T-helper 9 cell (primary cell): ENCODE measurements around the gene WIZ.
A peak's percentile ranks its signal among the peaks of the same experiment; 100 is the strongest.

Experiments used
- DNase-seq: peaks from one replicate; pipeline ENCODE4 v3.0.0-alpha.2; 2020

The WIZ gene

DNA sequence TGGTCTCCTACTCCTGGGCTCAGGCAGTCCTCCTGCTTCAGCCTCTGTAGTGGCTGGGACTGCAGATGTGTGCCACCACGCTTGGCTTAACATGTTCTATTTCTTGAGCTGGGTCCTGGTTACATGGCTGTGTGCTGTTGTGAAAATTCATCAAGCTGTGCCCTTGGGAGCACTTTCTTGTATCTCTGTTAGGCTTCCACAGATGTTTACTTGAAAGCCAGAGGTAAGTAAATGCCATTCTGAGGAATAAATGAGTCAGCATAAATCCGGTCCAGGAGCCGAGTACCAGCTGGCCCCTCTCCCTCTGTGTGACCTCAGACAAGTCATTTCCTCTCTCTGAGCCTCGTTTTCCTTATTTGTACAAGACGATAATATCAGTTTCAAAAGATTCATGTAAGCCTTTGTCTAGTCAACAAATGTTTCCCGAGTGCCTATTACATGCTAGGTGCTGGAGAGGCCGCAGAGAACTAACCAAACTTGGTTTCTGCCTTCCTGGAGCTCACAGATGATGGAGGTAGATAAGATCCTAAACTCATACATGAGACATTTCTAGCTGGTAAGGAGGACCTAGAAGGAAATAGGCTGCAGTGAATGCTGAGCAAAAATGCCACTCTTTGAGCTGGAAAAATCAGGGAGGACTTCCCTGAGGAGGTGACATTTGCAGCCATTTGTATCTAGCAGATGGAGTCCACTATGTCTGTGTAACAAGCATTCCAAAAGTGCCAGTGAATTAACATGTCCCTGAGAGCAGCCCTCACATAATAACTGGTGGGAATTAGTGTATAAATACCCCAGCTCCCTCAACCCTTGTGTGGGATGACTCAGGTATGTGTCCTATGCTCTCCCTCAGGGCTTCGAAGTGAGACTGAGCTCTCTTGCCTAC lies 17.3 kb upstream of the WIZ start:
- DNase-seq = peak; percentile 16

- DNase-seq = peak; percentile 60
These were observed 14.9 kb upstream of the WIZ start, which contains the start of gene RASAL3 for GRCh38 chr19:15464394-15465385. Gene RASAL3 (minus strand): TSS chr19:15464544. CDS start chr19:15464358, 186 bp downstream.

DNA sequence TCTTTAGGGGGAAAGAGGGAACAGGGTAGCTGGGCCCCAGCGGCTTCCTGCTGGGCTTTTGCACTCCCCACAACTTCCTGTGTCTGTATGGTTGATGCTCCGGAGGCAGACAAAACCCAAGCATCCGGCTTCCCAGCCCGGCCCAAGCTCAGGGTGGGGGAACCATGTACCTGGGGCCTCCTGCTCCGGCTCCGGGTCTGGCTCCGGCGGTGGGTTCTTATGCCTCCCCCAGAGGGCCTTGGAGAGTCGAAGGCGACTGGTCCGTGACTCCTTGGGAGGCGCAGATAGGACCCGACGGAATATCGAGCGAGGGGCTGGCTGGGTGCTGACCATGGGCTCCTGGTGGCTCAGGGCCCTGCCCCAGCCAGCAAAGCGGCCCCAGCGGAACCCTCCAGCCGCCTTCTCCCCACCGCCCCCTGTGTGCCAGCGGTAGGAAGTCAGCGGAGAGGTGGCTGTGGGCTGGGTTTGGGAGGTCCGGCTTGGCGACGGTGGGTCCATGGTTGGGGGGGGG lies 14.2 kb upstream of the WIZ start:
- peak; percentile 69 for DNase-seq

DNA sequence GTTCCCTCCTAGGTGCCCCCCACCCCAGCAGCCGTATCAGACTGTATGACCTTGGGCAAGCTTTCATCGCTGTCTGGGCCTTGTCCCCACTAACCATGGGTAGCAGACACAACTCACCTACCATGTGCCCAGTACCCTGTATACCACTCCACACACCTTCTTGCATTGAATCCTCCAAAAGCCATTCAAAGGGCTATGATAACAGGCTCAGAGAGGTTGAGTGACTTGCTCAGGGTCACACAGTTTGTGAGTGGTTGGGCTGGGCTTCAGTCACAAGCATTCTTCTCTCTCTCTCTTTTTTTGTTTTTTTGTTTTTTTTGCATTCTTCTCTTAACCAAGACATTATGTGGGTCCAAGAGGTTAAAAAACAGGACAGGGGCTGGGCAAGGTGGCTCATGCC lies 11.9 kb upstream of the WIZ start:
- no peak for DNase-seq

DNA sequence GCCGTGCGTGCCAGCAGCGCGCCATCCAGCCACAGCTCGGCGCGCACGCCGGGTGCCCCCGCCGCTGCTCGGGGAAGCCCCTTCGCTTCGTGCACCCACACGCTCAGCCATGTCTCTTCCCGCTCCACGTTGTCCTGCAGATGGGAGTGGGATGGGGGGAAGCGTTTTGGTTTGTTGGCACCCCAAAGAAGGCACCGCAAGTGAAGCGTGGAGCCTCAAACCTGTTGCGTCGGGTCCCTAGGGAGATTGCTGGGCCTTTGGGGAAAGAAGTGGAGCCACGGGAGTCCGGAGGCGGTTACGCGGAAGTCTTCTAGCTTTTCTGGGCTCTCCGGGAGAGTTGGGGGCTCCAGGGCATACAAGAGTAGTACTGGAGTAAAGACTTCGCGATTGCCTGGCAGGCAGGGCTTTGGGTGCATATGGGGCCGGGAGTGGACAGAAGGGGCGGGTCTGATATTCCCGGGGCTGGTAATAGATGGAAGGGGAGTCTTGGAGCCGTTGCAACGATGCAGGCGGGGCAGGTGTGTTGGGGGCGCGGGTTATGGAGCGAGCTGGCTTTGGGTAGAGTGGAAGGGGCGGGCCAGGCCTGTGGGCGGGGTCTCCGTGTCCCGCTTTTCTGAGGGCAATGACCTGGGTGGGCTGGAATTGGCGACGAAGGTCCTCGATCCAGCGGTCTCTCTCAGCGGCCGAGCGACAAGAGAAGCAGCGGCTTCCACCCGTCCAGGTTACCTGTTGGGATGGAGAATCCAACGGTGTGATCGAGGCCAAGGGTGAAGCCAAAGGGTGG lies 8.1 kb upstream of the WIZ start:
- no peak for DNase-seq

GRCh38 chr19:15456871-15457700 lies 7.3 kb upstream of the WIZ start:
- no peak for DNase-seq

- no peak for DNase-seq
These were observed 6.7 kb upstream of the WIZ start for GRCh38 chr19:15456441-15456840.

DNA sequence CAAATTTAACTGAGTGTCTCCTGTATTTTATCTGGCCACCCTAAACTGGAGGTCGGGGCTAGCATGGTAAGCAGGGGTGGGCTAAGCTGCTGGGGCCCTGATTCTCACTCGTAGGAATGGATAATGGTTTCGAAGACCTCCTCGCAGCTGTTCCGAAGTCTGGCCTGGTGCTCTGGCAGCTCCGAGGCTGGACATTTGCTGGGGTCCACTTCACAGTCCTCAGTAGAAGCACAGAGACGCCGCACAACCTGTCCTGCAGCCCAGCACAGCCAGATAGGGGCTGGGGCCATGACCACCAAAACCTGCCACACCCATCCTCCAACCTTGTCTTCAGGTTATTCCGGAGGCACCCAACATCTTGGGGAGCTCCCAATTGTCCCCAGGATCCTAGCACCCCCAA lies 6.2 kb upstream of the WIZ start:
- no peak for DNase-seq

- no peak for DNase-seq
These were observed 4.4 kb upstream of the WIZ start for GRCh38 chr19:15453906-15454860.

DNA sequence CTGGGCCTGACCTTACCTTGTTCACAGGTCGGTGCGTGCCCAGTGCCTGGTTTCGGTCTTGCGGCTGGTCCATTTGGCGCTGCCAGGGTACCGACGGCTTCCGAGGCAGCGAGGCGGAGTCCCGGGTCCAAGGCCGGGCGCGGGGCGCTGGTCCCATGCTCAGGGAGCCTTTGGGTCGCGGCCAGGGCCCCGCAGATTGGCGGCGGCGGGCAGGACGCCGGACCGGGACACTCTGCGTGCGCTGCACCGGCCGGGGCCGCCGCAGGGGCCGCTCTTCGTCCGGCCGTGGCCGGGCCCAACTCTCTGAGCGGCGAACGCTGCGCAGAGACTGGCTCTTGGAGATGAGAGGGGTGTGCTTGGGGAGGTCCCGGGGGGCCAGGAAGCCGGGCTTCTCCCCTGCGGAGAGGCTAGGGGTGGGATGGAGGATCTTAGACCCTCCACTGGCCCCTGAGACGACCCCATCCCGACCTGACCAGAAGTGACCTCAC lies 3.4 kb upstream of the WIZ start:
- no peak for DNase-seq

DNA sequence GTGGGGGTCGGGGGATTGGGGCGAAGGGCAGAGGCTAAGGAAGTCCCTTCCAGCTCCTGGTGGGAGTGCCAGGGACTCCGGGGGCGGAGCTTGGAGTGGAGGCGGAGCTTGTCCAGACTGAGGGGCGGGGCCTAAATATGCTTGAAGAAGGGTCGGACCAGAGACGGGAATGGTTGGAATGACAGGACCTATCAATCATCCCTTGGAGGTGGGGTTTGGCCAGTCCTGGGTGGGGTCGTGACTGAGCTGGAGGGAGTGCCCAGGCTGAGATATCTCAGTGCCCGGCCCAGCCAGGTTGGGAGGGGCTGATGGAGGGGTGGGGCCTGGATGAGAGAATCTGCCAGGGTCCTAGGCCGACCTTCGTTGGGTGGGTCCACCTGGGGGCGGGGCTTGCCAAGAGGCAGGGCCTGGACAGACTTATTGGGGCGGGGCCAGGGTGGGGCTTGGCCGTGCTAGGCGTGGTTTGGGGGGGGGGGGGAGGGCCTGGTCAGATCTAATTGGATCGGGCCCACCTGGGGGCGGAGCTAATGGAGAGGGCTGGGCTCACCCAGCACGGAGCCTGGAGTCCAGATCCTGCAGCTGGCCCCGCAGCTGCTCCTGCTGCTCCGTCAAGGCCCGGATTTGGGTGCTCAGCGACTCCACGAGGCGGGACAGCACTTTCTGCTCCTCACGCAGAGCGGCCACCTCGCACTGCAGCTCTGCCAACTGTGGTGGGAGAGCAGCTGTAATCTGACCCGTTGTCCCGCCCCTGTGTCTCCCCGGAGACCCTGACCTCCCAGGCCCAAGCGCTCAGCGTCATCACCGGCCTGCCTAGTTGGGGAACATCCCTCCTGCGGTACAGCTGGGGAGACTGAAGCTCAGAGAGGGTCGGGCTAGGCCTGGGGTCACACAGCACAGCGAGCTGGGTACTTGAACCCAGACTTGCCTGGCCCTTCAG lies 2.6 kb upstream of the WIZ start:
- DNase-seq = peak; percentile 21

DNA sequence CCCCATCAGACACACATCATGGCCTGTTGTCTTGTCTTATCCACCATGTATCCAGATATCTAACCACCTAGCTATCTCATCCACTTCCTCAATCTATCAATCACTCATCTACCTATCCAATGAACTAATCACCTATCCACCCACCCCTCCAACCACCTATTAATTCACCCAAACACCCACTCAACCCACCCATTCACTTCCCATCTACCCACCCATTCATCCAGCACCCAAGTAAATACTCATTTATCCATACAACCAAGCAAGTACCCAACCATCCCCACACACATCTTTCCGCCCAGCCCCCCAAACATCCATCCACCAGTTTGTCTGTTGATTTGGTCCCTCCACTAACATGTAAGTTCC lies 753 bp upstream of the WIZ start:
- no peak for DNase-seq

GRCh38 chr19:15448778-15449619 lies 757 bp downstream of the WIZ start:
- no peak for DNase-seq

- no peak for DNase-seq
These were observed 1.5 kb downstream of the WIZ start for GRCh38 chr19:15448044-15448777.

- no peak for DNase-seq
These were observed 2.7 kb downstream of the WIZ start for GRCh38 chr19:15447057-15447456.

GRCh38 chr19:15445807-15446376 lies 3.9 kb downstream of the WIZ start:
- no peak for DNase-seq

DNA sequence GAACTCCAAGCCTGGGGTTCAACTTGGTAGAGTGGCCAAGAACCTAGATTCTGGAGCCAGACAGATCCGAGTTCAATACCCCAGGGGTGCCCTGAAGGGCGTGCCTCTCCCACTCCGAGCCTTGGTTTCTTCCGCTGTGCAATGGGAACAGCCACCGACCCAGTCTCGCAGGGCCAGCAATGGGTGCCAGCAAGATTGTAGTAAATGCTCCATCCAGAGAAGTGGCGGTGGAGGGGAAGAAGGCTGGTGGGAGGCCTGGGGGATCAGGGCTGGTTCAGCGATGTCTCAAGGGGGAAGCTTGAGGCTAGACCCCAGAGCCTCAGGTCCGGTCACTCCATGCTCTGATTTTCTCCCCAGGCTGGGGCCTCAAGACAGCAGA lies 4.5 kb downstream of the WIZ start:
- no peak for DNase-seq
